Astrocyte of the cerebellum (primary cell): Measurements from ENCODE around the gene DUSP11.
"Not testable (repeated sequence)": the region's sequence is repeated elsewhere in the genome, so short reads cannot be mapped to it uniquely, and the experiment has no call there.

Experiments
- DNase-seq: peaks from one replicate; pipeline ENCODE4 v3.0.0-alpha.2; 2011; ENCODE audit warnings: low read depth
- H3K4me3 ChIP-seq: 2 replicates; pipeline ENCODE4 v1.5.1; 2011; ENCODE audit warnings: mild to moderate bottlenecking, low read depth, low read length, moderate library complexity
- CTCF ChIP-seq: IDR thresholded peaks from 2 replicates; pipeline ENCODE4 v1.5.1; 2012; ENCODE audit warnings: low read length, low read depth, moderate library complexity, mild to moderate bottlenecking; ENCODE audit errors: missing control alignments
- in situ Hi-C: cut with HindIII; loops from 2 replicates; pipeline ENCODE4 v1.10.0; 2017; ENCODE audit warnings: low sequenced_read_pairs

Gene DUSP11

GRCh38 chr2:73718851-73719621, 60.9 kb downstream of the DUSP11 start:
- H3K4me3 ChIP-seq, result no peak overlapping the region
- no peak for TF ChIP-seq CTCF
- no peak for DNase-seq
- in situ Hi-C loops, result no loop called here

- DNase-seq, result no peak
- no peak for TF ChIP-seq CTCF
- no peak overlapping the region for H3K4me3 ChIP-seq
- in situ Hi-C loops, result no loop called here
These were observed 61.5 kb downstream of the DUSP11 start for GRCh38 chr2:73718421-73718820.

- in situ Hi-C loops, H3K4me3 ChIP-seq, DNase-seq: not testable (repeated sequence)
These were observed 62.2 kb downstream of the DUSP11 start for GRCh38 chr2:73717695-73718094.

GRCh38 chr2:73717251-73717606, 62.7 kb downstream of the DUSP11 start:
- TF ChIP-seq CTCF, result no peak
- H3K4me3 ChIP-seq, result no peak overlapping the region
- no peak for DNase-seq
- in situ Hi-C loops, result no loop called here

- in situ Hi-C loops, result no loop called here
- no peak for DNase-seq
- no peak for TF ChIP-seq CTCF
- no peak overlapping the region for H3K4me3 ChIP-seq
These were observed 63.2 kb downstream of the DUSP11 start for GRCh38 chr2:73716543-73717250.

- in situ Hi-C loops, result no loop called here
- H3K4me3 ChIP-seq, result no peak overlapping the region
- no peak for DNase-seq
- TF ChIP-seq CTCF, result no peak
These were observed 65.8 kb downstream of the DUSP11 start for GRCh38 chr2:73714091-73714490.
